Measurements from ENCODE around the gene TP73.

Gene TP73

GRCh38 chr1:3761296-3762010, 109.1 kb downstream of the TP73 start:
- no peak for DNase-seq (ENCODE audit: low read depth in 1 of 2, low spot score in 1 of 2)

- DNase-seq (ENCODE audit: low read depth in 1 of 2, low spot score in 1 of 2) = no peak
Measured at GRCh38 chr1:3762151-3762872, 110.0 kb downstream of the TP73 start.

- DNase-seq (ENCODE audit: low read depth in 1 of 2, low spot score in 1 of 2) = no peak
Measured at GRCh38 chr1:3762873-3763228, 110.5 kb downstream of the TP73 start.

- DNase-seq (ENCODE audit: low read depth in 1 of 2, low spot score in 1 of 2) = no peak
Measured at GRCh38 chr1:3763351-3764125, 111.2 kb downstream of the TP73 start.

GRCh38 chr1:3767328-3767925, 115.1 kb downstream of the TP73 start:
- DNase-seq (ENCODE audit: low read depth in 1 of 2, low spot score in 1 of 2) = no peak

- DNase-seq (ENCODE audit: low read depth in 1 of 2, low spot score in 1 of 2) = no peak
Measured at GRCh38 chr1:3768811-3769390, 116.6 kb downstream of the TP73 start.

GRCh38 chr1:3770047-3770765, 117.9 kb downstream of the TP73 start:
- no peak for DNase-seq (ENCODE audit: low read depth in 1 of 2, low spot score in 1 of 2)

GRCh38 chr1:3771108-3772026, 119.1 kb downstream of the TP73 start:
- no peak for DNase-seq (ENCODE audit: low read depth in 1 of 2, low spot score in 1 of 2)

GRCh38 chr1:3772027-3772714, 119.9 kb downstream of the TP73 start:
- DNase-seq (ENCODE audit: low read depth in 1 of 2, low spot score in 1 of 2) = peak; percentile 71 to 74

GRCh38 chr1:3772715-3773571, 120.6 kb downstream of the TP73 start, which contains the start of gene SMIM1:
SMIM1 (plus strand) TSS chr1:3772749; CDS start chr1:3775374, 2,625 bp downstream.
- no peak for DNase-seq (ENCODE audit: low read depth in 1 of 2, low spot score in 1 of 2)

GRCh38 chr1:3773572-3774275, 121.4 kb downstream of the TP73 start:
- no peak for DNase-seq (ENCODE audit: low read depth in 1 of 2, low spot score in 1 of 2)

GRCh38 chr1:3774276-3774945, 122.1 kb downstream of the TP73 start:
- no peak for DNase-seq (ENCODE audit: low read depth in 1 of 2, low spot score in 1 of 2)

- DNase-seq (ENCODE audit: low read depth in 1 of 2, low spot score in 1 of 2) = no peak
Measured at GRCh38 chr1:3774946-3775489, 122.7 kb downstream of the TP73 start.

GRCh38 chr1:3775490-3776230, 123.3 kb downstream of the TP73 start:
- peak; percentile 20 to 37 for DNase-seq (ENCODE audit: low read depth in 1 of 2, low spot score in 1 of 2)

- DNase-seq (ENCODE audit: low read depth in 1 of 2, low spot score in 1 of 2) = no peak
Measured at GRCh38 chr1:3776231-3776961, 124.1 kb downstream of the TP73 start.
